GM23338 (cell line): ENCODE data around the gene TMEFF1. TPM values are rescaled to one million over a fixed set of nuclear protein-coding genes. Genes with fewer than 3 reads are reported as not detected.

Experiments
- CREB1 ChIP-seq: fragments of 250-450 bp; sonication (Bioruptor Pico); IDR thresholded peaks from 2 replicates; pipeline ENCODE4 v1.5.0; 2020; ENCODE audit warnings: low read depth, mild to moderate bottlenecking, moderate library complexity
- STAT1 ChIP-seq: IDR thresholded peaks from one replicate; pipeline ENCODE4 v1.6.1; 2016; ENCODE audit warnings: antibody characterized with exemption; ENCODE audit not compliant: unreplicated experiment
- polyA plus RNA-seq: library from polyadenylated mRNA; unstranded; fragments of >200 nt; fragmentation: Nextera tagmentation; extraction: Ambion mirVana; gene quantifications from 2 replicates; pipeline ENCODE4 v1.2.1, GENCODE V29; 2016
- total RNA-seq: library from RNA; depleted of rRNA; stranded (reverse); fragments of >200 nt; shearing (Covaris generic); gene quantifications from 2 replicates; pipeline ENCODE4 v1.2.3, GENCODE V29; 2014; rRNA removed
- TF ChIP-seq, protein P1 (sequence below): fragments of 250-450 bp; sonication (Bioruptor Pico); IDR thresholded peaks from 2 replicates; pipeline ENCODE4 v1.5.0; 2020; ENCODE audit warnings: mild to moderate bottlenecking, moderate library complexity
- TF ChIP-seq, protein P2 (sequence below): IDR thresholded peaks from 2 replicates; pipeline ENCODE4 v1.6.1; 2016; ENCODE audit warnings: antibody characterized with exemption

The TMEFF1 gene
- total and polyA plus RNA-seq, 2 experiments from 2014 or later: 6.6 to 85.2 TPM

DNA sequence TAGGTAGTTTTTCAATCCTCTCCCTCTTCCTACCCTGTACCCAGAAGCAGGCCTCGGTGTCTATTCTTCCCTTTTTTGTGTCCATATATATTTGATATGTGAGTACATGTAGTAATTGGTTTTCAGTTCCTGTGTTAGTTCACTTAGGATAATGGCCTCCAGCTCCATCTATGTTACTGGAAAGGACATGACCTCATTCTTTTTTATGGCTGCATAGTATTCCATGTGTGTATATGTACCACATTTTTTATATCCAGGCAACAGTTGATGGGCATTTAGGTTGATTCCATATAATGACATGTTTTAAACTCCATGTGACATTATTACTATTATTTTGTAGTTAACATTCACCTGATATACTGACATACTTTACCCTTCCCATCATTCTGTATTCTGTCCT lies 154.0 kb downstream of the TMEFF1 start (continued):
- TF ChIP-seq, protein P1, sequence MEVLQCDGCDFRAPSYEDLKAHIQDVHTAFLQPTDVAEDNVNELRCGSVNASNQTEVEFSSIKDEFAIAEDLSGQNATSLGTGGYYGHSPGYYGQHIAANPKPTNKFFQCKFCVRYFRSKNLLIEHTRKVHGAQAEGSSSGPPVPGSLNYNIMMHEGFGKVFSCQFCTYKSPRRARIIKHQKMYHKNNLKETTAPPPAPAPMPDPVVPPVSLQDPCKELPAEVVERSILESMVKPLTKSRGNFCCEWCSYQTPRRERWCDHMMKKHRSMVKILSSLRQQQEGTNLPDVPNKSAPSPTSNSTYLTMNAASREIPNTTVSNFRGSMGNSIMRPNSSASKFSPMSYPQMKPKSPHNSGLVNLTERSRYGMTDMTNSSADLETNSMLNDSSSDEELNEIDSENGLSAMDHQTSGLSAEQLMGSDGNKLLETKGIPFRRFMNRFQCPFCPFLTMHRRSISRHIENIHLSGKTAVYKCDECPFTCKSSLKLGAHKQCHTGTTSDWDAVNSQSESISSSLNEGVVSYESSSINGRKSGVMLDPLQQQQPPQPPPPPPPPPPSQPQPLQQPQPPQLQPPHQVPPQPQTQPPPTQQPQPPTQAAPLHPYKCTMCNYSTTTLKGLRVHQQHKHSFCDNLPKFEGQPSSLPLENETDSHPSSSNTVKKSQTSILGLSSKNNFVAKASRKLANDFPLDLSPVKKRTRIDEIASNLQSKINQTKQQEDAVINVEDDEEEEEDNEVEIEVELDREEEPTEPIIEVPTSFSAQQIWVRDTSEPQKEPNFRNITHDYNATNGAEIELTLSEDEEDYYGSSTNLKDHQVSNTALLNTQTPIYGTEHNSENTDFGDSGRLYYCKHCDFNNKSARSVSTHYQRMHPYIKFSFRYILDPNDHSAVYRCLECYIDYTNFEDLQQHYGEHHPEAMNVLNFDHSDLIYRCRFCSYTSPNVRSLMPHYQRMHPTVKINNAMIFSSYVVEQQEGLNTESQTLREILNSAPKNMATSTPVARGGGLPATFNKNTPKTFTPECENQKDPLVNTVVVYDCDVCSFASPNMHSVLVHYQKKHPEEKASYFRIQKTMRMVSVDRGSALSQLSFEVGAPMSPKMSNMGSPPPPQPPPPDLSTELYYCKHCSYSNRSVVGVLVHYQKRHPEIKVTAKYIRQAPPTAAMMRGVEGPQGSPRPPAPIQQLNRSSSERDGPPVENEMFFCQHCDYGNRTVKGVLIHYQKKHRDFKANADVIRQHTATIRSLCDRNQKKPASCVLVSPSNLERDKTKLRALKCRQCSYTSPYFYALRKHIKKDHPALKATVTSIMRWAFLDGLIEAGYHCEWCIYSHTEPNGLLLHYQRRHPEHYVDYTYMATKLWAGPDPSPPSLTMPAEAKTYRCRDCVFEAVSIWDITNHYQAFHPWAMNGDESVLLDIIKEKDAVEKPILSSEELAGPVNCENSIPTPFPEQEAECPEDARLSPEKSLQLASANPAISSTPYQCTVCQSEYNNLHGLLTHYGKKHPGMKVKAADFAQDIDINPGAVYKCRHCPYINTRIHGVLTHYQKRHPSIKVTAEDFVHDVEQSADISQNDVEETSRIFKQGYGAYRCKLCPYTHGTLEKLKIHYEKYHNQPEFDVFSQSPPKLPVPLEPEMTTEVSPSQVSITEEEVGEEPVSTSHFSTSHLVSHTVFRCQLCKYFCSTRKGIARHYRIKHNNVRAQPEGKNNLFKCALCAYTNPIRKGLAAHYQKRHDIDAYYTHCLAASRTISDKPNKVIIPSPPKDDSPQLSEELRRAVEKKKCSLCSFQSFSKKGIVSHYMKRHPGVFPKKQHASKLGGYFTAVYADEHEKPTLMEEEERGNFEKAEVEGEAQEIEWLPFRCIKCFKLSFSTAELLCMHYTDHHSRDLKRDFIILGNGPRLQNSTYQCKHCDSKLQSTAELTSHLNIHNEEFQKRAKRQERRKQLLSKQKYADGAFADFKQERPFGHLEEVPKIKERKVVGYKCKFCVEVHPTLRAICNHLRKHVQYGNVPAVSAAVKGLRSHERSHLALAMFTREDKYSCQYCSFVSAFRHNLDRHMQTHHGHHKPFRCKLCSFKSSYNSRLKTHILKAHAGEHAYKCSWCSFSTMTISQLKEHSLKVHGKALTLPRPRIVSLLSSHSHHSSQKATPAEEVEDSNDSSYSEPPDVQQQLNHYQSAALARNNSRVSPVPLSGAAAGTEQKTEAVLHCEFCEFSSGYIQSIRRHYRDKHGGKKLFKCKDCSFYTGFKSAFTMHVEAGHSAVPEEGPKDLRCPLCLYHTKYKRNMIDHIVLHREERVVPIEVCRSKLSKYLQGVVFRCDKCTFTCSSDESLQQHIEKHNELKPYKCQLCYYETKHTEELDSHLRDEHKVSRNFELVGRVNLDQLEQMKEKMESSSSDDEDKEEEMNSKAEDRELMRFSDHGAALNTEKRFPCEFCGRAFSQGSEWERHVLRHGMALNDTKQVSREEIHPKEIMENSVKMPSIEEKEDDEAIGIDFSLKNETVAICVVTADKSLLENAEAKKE (CRISPR knock-in tag): no peak
- TF ChIP-seq CREB1 (CRISPR knock-in tag) (no peak), STAT1 (no peak)
- TF ChIP-seq, protein P2, sequence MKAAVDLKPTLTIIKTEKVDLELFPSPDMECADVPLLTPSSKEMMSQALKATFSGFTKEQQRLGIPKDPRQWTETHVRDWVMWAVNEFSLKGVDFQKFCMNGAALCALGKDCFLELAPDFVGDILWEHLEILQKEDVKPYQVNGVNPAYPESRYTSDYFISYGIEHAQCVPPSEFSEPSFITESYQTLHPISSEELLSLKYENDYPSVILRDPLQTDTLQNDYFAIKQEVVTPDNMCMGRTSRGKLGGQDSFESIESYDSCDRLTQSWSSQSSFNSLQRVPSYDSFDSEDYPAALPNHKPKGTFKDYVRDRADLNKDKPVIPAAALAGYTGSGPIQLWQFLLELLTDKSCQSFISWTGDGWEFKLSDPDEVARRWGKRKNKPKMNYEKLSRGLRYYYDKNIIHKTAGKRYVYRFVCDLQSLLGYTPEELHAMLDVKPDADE: no peak

Other genes starting within 250 kb of the TMEFF1 start
- gene TEX10, start 120.2 kb upstream of the TMEFF1 start, total RNA-seq: 98.7 and 102 TPM in 2 replicates
- 28.5 and 35.0 TPM in 2 replicates for gene TEX10, start 120.2 kb upstream of the TMEFF1 start, polyA plus RNA-seq
- gene MSANTD3, start 46.0 kb upstream of the TMEFF1 start, total RNA-seq: 30.6 and 34.5 TPM in 2 replicates
- gene MSANTD3, start 46.0 kb upstream of the TMEFF1 start, polyA plus RNA-seq: 19.0 and 19.7 TPM in 2 replicates
- gene CAVIN4, start 104.9 kb downstream of the TMEFF1 start, total RNA-seq: 6.0 and 7.9 TPM in 2 replicates
- 2.1 and 3.0 TPM in 2 replicates for gene CAVIN4, start 104.9 kb downstream of the TMEFF1 start, polyA plus RNA-seq